ENCODE results near the gene PGBD1. TPM values are rescaled to one million over a fixed set of nuclear protein-coding genes. Genes with fewer than 3 reads are reported as not detected.

Gene PGBD1
- 3.9 to 5.6 TPM (median 5.1 TPM) in 5 replicates for total RNA-seq (2022; extraction: Qiagen RNA extraction)

GRCh38 chr6:28281288-28282064 lies at the start of gene PGBD1:
Gene PGBD1 (plus strand): TSS chr6:28281572. CDS start chr6:28283814, 2,242 bp downstream.

GRCh38 chr6:28252009-28252975 lies 29.1 kb upstream of the PGBD1 start, which contains the start of gene ZKSCAN4:
Gene ZKSCAN4 (minus strand): TSS chr6:28252269. CDS start chr6:28251980, 289 bp downstream.

GRCh38 chr6:28258877-28259777 lies 22.2 kb upstream of the PGBD1 start, which contains the start of gene NKAPL:
Gene NKAPL (plus strand): TSS chr6:28259297. CDS start chr6:28259372, 75 bp downstream.

GRCh38 chr6:28266962-28267694 lies 14.2 kb upstream of the PGBD1 start, which contains the start of gene ZSCAN26:
Gene ZSCAN26 (plus strand): TSS chr6:28267143. CDS start chr6:28271920, 4,777 bp downstream.

GRCh38 chr6:28335564-28336283 lies 54.4 kb downstream of the PGBD1 start, which contains the start of gene ZSCAN31:
Gene ZSCAN31 (minus strand): TSS chr6:28336148. CDS start chr6:28329683, 6,465 bp downstream.

GRCh38 chr6:28349892-28350737 lies 68.7 kb downstream of the PGBD1 start, which contains the start of gene ZKSCAN3:
Gene ZKSCAN3 (plus strand): TSS chr6:28349947. CDS start chr6:28359587, 9,640 bp downstream.

Other genes with a start within 250 kb of the PGBD1 start
- 0.58 to 1.2 TPM (median 0.74 TPM) in 5 replicates for gene ZNF165, start 201.0 kb upstream of the PGBD1 start, total RNA-seq (2022; extraction: Qiagen RNA extraction)
- 3.5 to 5.3 TPM (median 4.4 TPM) in 5 replicates for gene ZSCAN16, start 157.0 kb upstream of the PGBD1 start, total RNA-seq (2022; extraction: Qiagen RNA extraction)
- 3.4 to 5.8 TPM (median 5.1 TPM) in 5 replicates for gene ZKSCAN8, start 139.7 kb upstream of the PGBD1 start, total RNA-seq (2022; extraction: Qiagen RNA extraction)
- 5.7 to 8.9 TPM (median 7.3 TPM) in 5 replicates for gene ZSCAN9, start 56.3 kb upstream of the PGBD1 start, total RNA-seq (2022; extraction: Qiagen RNA extraction)
- gene ZKSCAN4, start 29.3 kb upstream of the PGBD1 start, total RNA-seq (2022; extraction: Qiagen RNA extraction), result 2.4 to 2.9 TPM (median 2.6 TPM) in 5 replicates
- gene NKAPL, start 22.3 kb upstream of the PGBD1 start, total RNA-seq (2022; extraction: Qiagen RNA extraction), result not detected in 5 replicates
- gene ZSCAN26, start 14.4 kb upstream of the PGBD1 start, total RNA-seq (2022; extraction: Qiagen RNA extraction), result 4.0 to 4.9 TPM (median 4.7 TPM) in 5 replicates
- gene ZSCAN31, start 54.6 kb downstream of the PGBD1 start, total RNA-seq (2022; extraction: Qiagen RNA extraction), result 1.4 to 4.2 TPM (median 1.9 TPM) in 5 replicates
- 1.4 to 2.2 TPM (median 2.0 TPM) in 5 replicates for gene ZKSCAN3, start 68.4 kb downstream of the PGBD1 start, total RNA-seq (2022; extraction: Qiagen RNA extraction)
- 1.5 to 1.9 TPM (median 1.8 TPM) in 5 replicates for gene ZSCAN12, start 118.2 kb downstream of the PGBD1 start, total RNA-seq (2022; extraction: Qiagen RNA extraction)
- not detected in 5 replicates for gene ZSCAN23, start 161.9 kb downstream of the PGBD1 start, total RNA-seq (2022; extraction: Qiagen RNA extraction)
- not detected in 5 replicates for gene GPX6, start 234.2 kb downstream of the PGBD1 start, total RNA-seq (2022; extraction: Qiagen RNA extraction)
- gene GPX5, start 244.3 kb downstream of the PGBD1 start, total RNA-seq (2022; extraction: Qiagen RNA extraction), result not detected in 5 replicates

Measured in A549 treated with Mapracorat at 1 μM for 4 hours (cell line).